Caco-2 (cell line): ENCODE results near the gene CFAP157. TPM values are rescaled to one million over a fixed set of nuclear protein-coding genes. Genes with fewer than 3 reads are reported as not detected.
A peak's percentile ranks its signal among the peaks of the same experiment; 100 is the strongest.

Experiments
- BruUV-seq: library from RNA; stranded (reverse); fragments of 400-500 nt; replicated peaks from 2 replicates; lab custom pipeline; 2021; lab: Mats Ljungman, UMichigan
- CTCF ChIA-PET: fragments of 300-600 bp; sonication (Branson Sonifier 250); formaldehyde crosslinking; loops from one replicate; lab custom pipeline; 2022; ENCODE audit warnings: antibody characterized with exemption; lab: Charles Lee
- POLR2A ChIA-PET: fragments of 300-600 bp; sonication (Branson Sonifier 250); formaldehyde crosslinking; loops from one replicate; lab custom pipeline; 2022; ENCODE audit warnings: antibody characterized with exemption; lab: Charles Lee
- DNase-seq, 2 experiments: peaks; one replicate each; pipeline versions ENCODE4 v3.0.0 to v3.0.0-alpha.2; 2020 to 2022
- H3K27me3 ChIP-seq: replicated peaks from 2 replicates; pipeline ENCODE4 v1.6.0; 2011; ENCODE audit warnings: low read length; ENCODE audit not compliant: control insufficient read depth, insufficient read depth
- H3K36me3 ChIP-seq: 2 replicates; pipeline ENCODE4 v1.5.1; 2011; ENCODE audit warnings: low read length; ENCODE audit not compliant: control insufficient read depth, insufficient read depth
- H3K4me1 ChIP-seq: fragments of 250-450 bp; sonication (Bioruptor Pico); 2 replicates; pipeline ENCODE4 v1.5.1; 2020; ENCODE audit warnings: mild to moderate bottlenecking
- H3K4me3 ChIP-seq: 2 replicates; pipeline ENCODE4 v1.5.1; 2011; ENCODE audit warnings: low read depth, mild to moderate bottlenecking, control low read depth, low read length
- H3K9me3 ChIP-seq: fragments of 250-450 bp; sonication (Bioruptor Pico); 2 replicates; pipeline ENCODE4 v1.5.1; 2020; ENCODE audit warnings: mild to moderate bottlenecking, moderate library complexity
- H3K27ac Mint-ChIP-seq: one replicate; pipeline ENCODE4 v1.8.0; 2022; ENCODE audit warnings: mixed read lengths; ENCODE audit not compliant: unreplicated experiment
- H3K27me3 Mint-ChIP-seq: one replicate; pipeline ENCODE4 v1.8.0; 2022; ENCODE audit warnings: mixed read lengths; ENCODE audit not compliant: insufficient read depth, unreplicated experiment
- H3K36me3 Mint-ChIP-seq: one replicate; pipeline ENCODE4 v1.8.0; 2022; ENCODE audit warnings: mild to moderate bottlenecking, mixed read lengths; ENCODE audit not compliant: insufficient read depth, unreplicated experiment
- H3K4me1 Mint-ChIP-seq: one replicate; pipeline ENCODE4 v1.8.0; 2022; ENCODE audit warnings: low read depth, mixed read lengths; ENCODE audit not compliant: unreplicated experiment
- H3K4me3 Mint-ChIP-seq: one replicate; pipeline ENCODE4 v1.8.0; 2022; ENCODE audit warnings: mild to moderate bottlenecking, moderate library complexity, mixed read lengths; ENCODE audit not compliant: unreplicated experiment
- H3K9me3 Mint-ChIP-seq: one replicate; pipeline ENCODE4 v1.8.0; 2022; ENCODE audit warnings: mixed read lengths; ENCODE audit not compliant: unreplicated experiment
- intact Hi-C: fragments of 100-400 bp; cut with micrococcal nuclease; formaldehyde crosslinking; loops from one replicate; pipeline ENCODE4 v1.10.0; 2022; ENCODE audit not compliant: unreplicated experiment
- total RNA-seq: library from RNA; stranded (reverse); gene quantifications from 2 replicates; pipeline ENCODE4 v1.2.3, GENCODE V29; 2022
- TF ChIP-seq, protein P1 (sequence below), 2 experiments: fragments of 200-600 bp in 1 of 2; IDR thresholded peaks; 1 replicate in 1 of 2; 2 replicates in 1 of 2; pipeline versions ENCODE4 v1.5.1 to v1.8.0; 2011 to 2022; ENCODE audit warnings: antibody characterized with exemption in 1 of 2, control low read depth in 1 of 2, inconsistent platforms in 1 of 2, low read depth in 1 of 2, low read length in 1 of 2, mild to moderate bottlenecking in 1 of 2, moderate library complexity in 1 of 2; ENCODE audit not compliant: insufficient read depth in 1 of 2, severe bottlenecking in 1 of 2, unreplicated experiment in 1 of 2

Gene CFAP157
- total RNA-seq, 1 experiment from 2014 or later, result not detected

DNA sequence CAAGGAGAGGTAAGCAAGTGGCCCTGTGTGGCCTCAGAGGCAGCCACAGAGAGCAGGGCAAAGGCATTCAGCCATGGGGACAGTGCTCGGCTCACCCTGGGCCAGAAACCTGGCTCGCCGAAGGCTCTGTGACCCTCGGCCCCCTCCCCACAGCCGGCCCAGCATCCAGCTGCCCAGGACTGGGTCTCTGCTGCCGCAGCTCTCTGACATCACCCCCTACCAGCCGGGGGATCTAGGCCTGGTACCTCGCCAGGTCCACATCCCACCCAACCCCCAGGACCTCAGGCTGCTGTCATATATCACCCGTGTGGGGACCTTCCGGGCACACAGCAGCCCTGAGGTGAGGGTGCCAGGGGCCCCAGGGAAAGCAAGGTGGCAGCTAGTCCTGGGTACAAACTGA, 6.1 kb downstream of the CFAP157 start:
- Histone ChIP-seq H3K4me1 (peaks cover 4% of the 10 kb centered on the region; the same call in 1 of the 2 replicates), H3K4me3 (no peak overlapping the region), H3K27me3 (no peaks in the 10 kb centered on the region), H3K9me3 (no peaks in the 10 kb centered on the region), H3K36me3 (no peaks in the 10 kb centered on the region)
- Mint-ChIP-seq H3K27ac (no peak overlapping the region), H3K4me3 (no peak overlapping the region), H3K36me3 (peaks cover 6% of the 10 kb centered on the region), H3K27me3 (no peaks in the 10 kb centered on the region), H3K9me3 (peaks cover 9% of the 10 kb centered on the region), H3K4me1 (peaks cover 7% of the 10 kb centered on the region)
- TF ChIP-seq, protein P1, sequence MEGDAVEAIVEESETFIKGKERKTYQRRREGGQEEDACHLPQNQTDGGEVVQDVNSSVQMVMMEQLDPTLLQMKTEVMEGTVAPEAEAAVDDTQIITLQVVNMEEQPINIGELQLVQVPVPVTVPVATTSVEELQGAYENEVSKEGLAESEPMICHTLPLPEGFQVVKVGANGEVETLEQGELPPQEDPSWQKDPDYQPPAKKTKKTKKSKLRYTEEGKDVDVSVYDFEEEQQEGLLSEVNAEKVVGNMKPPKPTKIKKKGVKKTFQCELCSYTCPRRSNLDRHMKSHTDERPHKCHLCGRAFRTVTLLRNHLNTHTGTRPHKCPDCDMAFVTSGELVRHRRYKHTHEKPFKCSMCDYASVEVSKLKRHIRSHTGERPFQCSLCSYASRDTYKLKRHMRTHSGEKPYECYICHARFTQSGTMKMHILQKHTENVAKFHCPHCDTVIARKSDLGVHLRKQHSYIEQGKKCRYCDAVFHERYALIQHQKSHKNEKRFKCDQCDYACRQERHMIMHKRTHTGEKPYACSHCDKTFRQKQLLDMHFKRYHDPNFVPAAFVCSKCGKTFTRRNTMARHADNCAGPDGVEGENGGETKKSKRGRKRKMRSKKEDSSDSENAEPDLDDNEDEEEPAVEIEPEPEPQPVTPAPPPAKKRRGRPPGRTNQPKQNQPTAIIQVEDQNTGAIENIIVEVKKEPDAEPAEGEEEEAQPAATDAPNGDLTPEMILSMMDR (IDR thresholded peaks at IDR 0.05; ENCODE audit: insufficient read depth in 1 of 2, low read depth in 1 of 2, low read length in 1 of 2, severe bottlenecking in 1 of 2, unreplicated experiment in 1 of 2), result no peak
- CTCF ChIA-PET, result no interaction called here
- POLR2A ChIA-PET, result no interaction called here
- DNase-seq, result no peak
- intact Hi-C loops, result no loop called here
- BruUV-seq, result no TSS peak

DNA sequence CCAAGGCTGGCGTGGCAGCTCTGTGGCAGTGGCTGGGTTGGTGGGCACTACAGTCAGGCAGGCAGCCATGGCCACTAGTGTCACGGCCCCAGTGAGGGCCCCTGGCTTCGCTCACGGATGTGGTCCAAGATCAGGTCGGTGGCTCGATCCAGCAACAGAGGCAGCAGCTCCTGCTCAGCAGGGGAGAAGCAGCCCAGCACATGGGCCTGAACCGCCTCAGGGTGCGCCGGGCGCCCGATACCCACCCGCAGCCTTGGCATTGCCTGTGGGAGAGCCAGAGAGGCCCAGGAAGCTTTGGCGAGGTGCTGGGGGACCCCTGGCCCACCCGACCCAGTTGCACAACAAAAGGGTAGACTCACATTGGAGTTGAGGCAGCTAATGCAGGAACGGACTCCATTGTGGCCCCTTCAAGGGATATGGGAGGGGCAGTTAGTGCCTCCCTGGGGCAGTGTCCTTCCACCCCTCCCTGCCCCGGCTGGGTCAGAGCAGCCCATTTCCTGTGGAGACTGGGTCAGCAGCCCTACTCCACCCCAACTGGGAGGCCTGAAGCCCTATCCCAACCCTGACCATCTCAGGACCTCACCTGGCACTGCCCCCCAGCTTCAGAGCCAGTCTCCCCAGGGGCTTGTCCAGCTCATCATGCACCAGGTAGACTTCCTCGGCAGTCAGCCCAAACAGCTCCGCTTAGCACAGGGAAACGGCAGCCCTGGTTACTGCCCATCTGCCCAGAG, 7.4 kb downstream of the CFAP157 start:
- no TSS peak for BruUV-seq
- no peaks in the 10 kb centered on the region for H3K9me3 Mint-ChIP-seq
- no peaks in the 10 kb centered on the region for H3K36me3 ChIP-seq
- POLR2A ChIA-PET, result no interaction called here
- no peaks in the 10 kb centered on the region for H3K27me3 Mint-ChIP-seq
- H3K4me3 Mint-ChIP-seq, result peak overlapping the region; percentile 85
- H3K4me3 ChIP-seq, result peak overlapping the region; percentile 71; the same call in 1 of the 2 replicates
- CTCF ChIA-PET, result interaction anchor here (0.6 to 1.1 kb wide), 2 partner anchors 21 to 197 kb away, joined by 3 read pairs; partner anchors contain the start of gene TOR2A
- no peaks in the 10 kb centered on the region for H3K9me3 ChIP-seq
- H3K36me3 Mint-ChIP-seq, result peaks cover 6% of the 10 kb centered on the region
- H3K27ac Mint-ChIP-seq, result no peak overlapping the region
- H3K4me1 Mint-ChIP-seq, result peaks cover 7% of the 10 kb centered on the region
- no peak for DNase-seq
- intact Hi-C loops, result no loop called here
- peaks cover 4% of the 10 kb centered on the region; the same call in 1 of the 2 replicates for H3K4me1 ChIP-seq
- TF ChIP-seq, protein P1 (IDR thresholded peaks at IDR 0.05; ENCODE audit: insufficient read depth in 1 of 2, low read depth in 1 of 2, low read length in 1 of 2, severe bottlenecking in 1 of 2, unreplicated experiment in 1 of 2), result no peak
- no peaks in the 10 kb centered on the region for H3K27me3 ChIP-seq

DNA sequence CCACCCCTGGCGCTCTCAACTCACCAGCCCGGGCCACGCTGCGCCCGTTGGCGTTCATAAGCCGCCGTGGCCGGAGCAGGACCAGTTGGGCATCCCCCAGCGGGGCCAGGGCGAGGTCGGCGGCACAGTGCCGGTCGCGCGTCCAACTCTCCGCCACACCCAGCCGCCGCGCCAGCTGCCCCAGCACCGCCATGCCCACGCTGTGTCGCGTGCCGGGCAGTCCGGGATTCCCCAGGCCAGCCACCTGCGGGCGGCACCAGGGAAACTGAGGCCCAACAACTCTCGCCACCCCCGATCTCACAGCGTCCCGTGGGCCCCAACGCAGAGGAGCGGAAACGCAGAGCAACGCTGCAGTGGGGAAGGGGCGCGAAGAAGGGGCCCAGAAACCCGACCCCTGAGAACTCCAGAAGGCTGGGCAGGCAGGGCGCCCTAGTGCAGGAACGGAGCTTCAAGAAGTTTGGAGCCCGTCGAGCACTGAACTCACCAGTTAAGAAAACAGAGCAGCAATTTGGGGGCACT, 8.2 kb downstream of the CFAP157 start:
- Mint-ChIP-seq H3K27me3 (no peaks in the 10 kb centered on the region), H3K9me3 (no peaks in the 10 kb centered on the region), H3K27ac (peak overlapping the region; percentile 83), H3K4me3 (peak overlapping the region; percentile 85), H3K36me3 (peaks cover 6% of the 10 kb centered on the region), H3K4me1 (peaks cover 7% of the 10 kb centered on the region)
- peaks cover 4% of the 10 kb centered on the region; the same call in 1 of the 2 replicates for H3K4me1 ChIP-seq
- DNase-seq, result peak in 1 of 2 experiments; percentile 30
- no peaks in the 10 kb centered on the region for H3K36me3 ChIP-seq
- BruUV-seq, result TSS peak; percentile 54
- no peaks in the 10 kb centered on the region for H3K27me3 ChIP-seq
- H3K4me3 ChIP-seq, result peak overlapping the region; percentile 71
- CTCF ChIA-PET, result interaction anchor here (0.6 to 2.6 kb wide), 3 partner anchors 20 to 196 kb away, joined by 3 to 21 read pairs (median 4); partner anchors contain the start of gene TOR2A
- TF ChIP-seq, protein P1 (IDR thresholded peaks at IDR 0.05; ENCODE audit: insufficient read depth in 1 of 2, low read depth in 1 of 2, low read length in 1 of 2, severe bottlenecking in 1 of 2, unreplicated experiment in 1 of 2), result no peak
- intact Hi-C loops, result no loop called here
- no peaks in the 10 kb centered on the region for H3K9me3 ChIP-seq
- POLR2A ChIA-PET, result no interaction called here
